Breast epithelium (tissue), 3 donors: Measurements from ENCODE around the gene KIF22.

ENCODE experiments used
- POLR2A ChIP-seq: fragments of 450-650 bp; IDR thresholded peaks from one replicate; pipeline ENCODE4 v1.6.1; 2016; ENCODE audit warnings: antibody characterized with exemption, mild to moderate bottlenecking, moderate library complexity
- TF ChIP-seq, protein P1 (sequence below), 3 donors: fragments of 450-650 bp; IDR thresholded peaks; one replicate each; pipeline ENCODE4 v1.5.1; 2016 to 2017; ENCODE audit warnings: antibody characterized with exemption in 3 of 3, mild to moderate bottlenecking in 3 of 3, moderate library complexity in 3 of 3

DNA sequence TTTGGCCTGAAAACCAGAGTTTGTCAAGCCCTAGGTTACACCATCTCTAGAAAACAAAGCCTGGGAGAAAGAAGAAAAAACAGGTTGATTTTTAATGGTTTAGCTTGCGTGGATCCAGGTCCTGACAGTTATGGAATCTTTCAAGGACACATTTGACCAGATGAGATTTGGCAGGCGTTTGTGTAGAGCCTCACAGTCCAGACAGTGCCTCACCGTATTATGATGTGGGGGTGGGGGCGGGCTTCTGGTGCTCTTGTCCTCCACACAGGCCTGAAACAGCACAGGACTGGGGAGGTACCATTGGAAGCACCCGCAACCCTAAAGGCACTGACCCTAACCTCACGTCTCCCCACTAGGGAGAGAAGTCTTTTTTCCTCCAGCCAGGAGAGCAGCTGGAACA lies 49.3 kb downstream of the KIF22 start:
- TF ChIP-seq, protein P1, sequence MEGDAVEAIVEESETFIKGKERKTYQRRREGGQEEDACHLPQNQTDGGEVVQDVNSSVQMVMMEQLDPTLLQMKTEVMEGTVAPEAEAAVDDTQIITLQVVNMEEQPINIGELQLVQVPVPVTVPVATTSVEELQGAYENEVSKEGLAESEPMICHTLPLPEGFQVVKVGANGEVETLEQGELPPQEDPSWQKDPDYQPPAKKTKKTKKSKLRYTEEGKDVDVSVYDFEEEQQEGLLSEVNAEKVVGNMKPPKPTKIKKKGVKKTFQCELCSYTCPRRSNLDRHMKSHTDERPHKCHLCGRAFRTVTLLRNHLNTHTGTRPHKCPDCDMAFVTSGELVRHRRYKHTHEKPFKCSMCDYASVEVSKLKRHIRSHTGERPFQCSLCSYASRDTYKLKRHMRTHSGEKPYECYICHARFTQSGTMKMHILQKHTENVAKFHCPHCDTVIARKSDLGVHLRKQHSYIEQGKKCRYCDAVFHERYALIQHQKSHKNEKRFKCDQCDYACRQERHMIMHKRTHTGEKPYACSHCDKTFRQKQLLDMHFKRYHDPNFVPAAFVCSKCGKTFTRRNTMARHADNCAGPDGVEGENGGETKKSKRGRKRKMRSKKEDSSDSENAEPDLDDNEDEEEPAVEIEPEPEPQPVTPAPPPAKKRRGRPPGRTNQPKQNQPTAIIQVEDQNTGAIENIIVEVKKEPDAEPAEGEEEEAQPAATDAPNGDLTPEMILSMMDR (IDR thresholded peaks at IDR 0.05), result no peak
- no peak for TF ChIP-seq POLR2A
